ENCODE results near the gene CAPN10.
"Not testable (repeated sequence)": the region's sequence is repeated elsewhere in the genome, so short reads cannot be mapped to it uniquely, and the experiment has no call there.

DNA sequence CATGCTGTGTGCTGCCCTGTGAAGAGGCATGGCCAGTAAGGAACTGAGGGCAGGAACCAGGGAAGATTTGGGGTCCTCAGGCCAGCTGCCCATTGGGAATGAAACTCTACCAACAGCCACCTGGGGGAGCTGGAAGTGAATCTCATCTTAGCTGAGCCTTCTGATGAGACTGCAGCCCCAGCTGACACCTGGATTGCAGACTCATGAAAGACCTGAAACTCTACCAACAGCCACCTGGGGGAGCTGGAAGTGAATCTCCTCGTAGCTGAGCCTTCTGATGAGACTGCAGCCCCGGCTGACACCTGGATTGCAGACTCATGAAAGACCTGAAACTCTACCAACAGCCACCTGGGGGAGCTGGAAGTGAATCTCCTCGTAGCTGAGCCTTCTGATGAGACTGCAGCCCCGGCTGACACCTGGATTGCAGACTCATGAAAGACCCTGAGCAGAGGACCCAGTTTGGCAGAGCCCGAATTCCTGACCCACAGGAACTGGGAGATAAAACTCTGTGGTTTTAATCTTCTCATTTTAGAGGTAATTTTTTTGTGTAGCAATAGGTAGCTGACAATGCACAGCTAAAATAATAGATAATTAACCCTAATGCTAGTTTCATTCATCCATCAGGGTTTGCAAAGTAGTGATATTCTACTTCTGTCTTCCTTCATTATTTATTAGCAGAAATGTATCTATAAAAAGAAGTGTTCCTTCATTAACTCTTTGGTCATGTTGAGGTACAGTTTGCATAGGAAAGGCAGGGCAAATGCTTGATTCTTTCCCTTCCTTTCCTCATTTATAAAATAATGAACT lies 30.5 kb downstream of the CAPN10 start:
- TF ChIP-seq EP300 (IDR thresholded peaks at IDR 0.05; ENCODE audit: low read depth); POLR2AphosphoS5 (IDR thresholded peaks at IDR 0.05): not testable (repeated sequence)
- TF ChIP-seq, protein P1, sequence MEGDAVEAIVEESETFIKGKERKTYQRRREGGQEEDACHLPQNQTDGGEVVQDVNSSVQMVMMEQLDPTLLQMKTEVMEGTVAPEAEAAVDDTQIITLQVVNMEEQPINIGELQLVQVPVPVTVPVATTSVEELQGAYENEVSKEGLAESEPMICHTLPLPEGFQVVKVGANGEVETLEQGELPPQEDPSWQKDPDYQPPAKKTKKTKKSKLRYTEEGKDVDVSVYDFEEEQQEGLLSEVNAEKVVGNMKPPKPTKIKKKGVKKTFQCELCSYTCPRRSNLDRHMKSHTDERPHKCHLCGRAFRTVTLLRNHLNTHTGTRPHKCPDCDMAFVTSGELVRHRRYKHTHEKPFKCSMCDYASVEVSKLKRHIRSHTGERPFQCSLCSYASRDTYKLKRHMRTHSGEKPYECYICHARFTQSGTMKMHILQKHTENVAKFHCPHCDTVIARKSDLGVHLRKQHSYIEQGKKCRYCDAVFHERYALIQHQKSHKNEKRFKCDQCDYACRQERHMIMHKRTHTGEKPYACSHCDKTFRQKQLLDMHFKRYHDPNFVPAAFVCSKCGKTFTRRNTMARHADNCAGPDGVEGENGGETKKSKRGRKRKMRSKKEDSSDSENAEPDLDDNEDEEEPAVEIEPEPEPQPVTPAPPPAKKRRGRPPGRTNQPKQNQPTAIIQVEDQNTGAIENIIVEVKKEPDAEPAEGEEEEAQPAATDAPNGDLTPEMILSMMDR (IDR thresholded peaks at IDR 0.05) = not testable (repeated sequence)
